NCI-H1048 (cell line): Measurements from ENCODE around the gene MDM1.

Experiments
- DNase-seq: peaks from one replicate; lab custom pipeline; 2025; lab: John Stamatoyannopoulos, UW

Gene MDM1

DNA sequence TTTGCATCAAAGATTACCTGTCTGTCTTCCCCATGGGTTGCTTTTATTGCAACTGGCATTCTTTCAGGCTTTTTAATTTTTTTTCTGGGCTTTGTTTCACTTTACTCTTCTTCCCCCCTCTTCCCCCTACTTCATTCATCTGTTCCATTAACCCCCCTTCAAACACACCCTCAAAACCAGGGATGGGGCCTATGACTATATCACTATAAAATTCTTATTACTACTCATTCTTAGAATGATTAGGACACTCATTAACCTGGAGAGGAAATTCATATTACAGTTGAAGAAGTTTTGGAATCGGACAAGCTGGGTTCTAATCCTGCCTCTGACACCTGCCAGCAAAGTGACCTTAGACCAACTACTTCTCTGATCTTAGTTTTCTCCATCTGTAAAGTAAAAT lies 24.8 kb upstream of the MDM1 start:
- no peak for DNase-seq

DNA sequence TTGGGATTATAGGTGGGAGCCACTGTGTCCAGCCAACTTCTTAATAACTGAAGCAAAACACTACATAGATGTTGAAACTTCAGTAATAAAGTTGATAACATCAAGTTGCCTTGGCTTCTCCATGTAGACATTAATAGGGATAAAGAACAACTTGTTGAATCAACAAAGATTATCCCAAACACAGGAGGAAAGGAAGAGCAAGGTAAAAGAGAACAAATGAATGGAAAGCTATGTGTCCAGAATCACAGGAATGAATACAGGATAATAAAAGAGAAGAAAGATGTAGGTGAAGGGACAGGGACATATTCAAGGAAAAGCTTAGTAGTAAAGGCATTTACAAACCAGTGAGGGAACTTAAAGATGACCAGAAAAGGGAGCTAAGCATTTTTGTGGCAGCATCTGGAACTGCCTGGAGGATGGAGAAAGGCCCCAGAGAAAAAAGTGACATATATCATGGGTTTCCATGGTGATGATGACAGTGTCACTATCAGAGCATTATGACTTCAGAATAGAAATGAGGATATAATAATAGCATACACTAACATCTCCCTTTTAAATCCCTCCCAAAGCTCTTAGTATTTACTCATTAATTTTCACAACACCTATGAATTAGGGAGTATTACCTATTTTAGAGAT lies 24.0 kb upstream of the MDM1 start:
- DNase-seq = no peak

DNA sequence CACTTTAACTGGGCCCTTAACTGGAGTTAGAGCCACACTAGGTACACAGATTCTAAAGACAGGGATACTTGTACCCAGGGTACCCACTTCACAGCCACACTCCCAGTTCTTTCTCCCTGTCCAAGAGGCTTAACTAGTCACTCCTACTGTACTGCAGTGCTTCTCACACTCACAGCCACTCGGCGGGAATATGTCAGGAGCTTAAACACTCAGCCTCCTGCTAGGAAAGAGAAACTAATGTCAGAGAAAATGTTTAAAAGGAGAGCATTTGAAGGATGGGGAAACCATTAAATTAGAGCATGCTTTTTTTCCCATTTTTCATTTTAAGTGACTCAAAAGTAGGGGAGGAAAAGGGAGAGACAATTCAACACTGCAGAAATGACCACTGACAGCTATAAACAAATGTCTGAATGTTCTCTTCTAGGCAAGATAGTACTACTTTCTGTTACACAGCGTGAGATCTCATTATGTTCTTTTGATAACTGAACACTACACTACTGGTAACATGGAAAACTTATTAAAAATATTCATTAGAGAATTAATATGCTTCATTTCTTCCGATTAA lies 22.9 kb upstream of the MDM1 start:
- no peak for DNase-seq

DNA sequence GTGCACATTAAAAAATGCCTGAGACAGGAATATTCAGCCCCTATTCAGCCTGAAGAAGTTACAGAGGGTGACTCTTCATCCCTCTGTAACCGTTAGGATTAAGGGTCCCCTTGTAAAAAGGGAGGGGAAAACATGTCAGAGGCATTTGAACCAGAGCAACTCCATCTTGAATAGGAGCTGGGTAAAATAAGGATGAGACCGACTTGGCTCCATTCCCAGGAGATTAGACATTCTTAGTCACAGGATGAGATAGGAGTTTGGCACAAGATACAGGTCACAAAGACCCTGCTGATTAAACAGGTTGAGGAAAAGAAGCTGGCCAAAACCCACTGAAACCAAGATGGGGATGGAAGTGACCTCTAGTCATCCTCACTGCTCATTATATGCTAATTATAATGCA lies 19.9 kb upstream of the MDM1 start:
- no peak for DNase-seq

DNA sequence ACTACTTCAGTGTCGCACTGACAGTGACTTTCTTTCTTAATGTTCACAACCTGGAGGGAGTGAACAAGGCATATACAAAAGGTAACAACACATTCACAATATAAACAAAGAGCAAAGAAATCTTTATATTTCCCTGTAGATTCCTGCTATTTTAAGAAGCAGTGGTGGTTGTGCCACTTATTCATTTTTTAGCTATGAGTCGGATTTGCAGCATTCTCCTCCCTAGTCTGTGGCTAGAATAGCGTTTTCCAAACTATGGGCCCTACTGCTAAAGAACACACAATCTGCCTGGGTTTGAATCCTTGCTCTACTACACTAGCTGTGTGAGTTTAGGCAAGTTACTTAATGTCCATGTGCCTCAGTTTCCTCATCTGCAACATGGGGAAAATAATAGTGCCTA lies 18.6 kb upstream of the MDM1 start:
- DNase-seq = no peak

DNA sequence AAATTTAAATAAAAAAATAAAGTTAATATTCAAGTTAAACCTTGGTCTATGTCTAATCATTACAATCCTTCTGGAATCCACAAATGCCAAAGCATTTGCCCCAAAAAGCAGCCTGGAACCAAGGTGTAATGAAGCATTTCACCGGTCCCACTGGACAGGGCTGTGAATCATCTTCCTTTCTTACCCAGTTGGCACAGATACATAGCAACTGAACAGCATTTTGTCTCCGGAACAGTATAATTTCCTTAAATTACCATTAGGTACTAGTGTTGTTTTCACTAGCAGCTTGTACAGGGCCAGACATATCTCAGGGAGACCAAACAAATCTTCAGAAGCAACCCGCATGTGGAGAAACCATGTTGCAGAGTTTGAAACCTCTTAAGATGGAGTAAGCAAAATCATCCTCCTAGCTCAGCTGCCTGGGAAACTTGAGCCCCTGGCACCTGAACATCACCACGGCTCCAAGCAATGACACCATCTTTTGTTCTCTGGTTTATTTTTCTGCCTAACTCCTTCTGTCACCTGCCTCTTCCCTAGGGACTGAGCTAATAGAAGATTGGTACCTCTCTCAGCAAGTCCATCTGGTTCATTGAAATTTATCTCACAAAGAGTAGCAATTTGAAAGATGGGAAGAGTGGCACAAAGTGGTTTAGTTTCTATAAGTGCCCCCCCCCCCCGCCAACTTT lies 17.9 kb upstream of the MDM1 start:
- DNase-seq = no peak

DNA sequence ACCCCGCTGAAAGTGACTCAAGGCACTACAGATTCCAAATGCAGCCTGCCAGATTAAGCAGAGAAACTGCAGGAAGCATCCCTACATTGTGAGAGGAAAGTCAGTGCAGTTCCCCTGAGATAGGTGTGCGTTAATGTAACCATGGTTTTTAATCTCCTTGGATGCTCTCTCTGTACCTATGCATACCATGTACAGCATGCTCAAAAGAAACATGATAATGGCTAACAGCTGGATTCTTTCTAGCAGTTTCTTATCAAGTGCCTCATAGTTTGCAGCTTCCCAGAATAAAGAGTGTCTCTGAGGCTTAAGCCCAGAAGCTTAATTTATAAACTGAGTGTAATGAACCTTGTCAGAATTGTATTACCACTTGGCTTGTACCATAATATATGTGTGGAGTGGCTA lies 17.1 kb upstream of the MDM1 start:
- DNase-seq = no peak

DNA sequence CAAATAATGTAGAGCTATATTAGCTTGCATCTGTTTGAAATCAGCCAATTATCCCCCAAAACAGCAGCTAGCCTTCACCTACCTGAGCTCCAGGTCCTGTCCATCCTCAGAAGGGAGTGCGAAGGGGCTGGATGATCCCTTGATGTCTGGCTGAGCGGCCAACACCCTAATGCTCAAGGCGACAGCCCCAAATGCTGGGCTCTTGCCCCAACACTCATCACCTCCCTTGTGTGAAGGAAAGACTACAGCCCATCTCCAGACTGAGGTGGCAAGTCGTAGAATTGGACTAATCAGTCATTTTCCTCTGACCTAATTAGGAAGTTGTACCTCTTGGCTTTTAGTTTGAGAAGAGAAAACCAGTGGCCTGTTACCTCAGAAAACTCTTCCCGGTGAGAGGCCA lies 16.3 kb upstream of the MDM1 start:
- DNase-seq = no peak

DNA sequence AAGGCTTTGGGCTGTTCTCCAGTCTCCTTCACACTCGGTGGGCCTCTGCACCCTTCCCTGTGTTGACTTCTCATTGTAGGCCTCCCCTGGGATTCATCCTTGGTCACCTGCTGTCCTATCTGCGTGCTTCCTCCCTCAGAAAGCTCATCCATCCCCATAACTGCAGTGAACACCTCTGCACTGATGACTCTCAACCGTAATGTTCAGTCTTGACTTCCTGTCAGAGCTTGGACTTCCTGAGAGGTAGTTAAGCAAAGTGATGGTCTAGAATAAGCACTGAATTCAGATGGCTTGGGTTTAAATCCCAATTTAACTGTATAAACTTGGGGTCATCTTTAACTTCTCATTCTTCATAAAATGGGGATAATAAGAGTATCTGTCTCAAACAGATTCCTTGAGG lies 13.6 kb upstream of the MDM1 start:
- DNase-seq = no peak

DNA sequence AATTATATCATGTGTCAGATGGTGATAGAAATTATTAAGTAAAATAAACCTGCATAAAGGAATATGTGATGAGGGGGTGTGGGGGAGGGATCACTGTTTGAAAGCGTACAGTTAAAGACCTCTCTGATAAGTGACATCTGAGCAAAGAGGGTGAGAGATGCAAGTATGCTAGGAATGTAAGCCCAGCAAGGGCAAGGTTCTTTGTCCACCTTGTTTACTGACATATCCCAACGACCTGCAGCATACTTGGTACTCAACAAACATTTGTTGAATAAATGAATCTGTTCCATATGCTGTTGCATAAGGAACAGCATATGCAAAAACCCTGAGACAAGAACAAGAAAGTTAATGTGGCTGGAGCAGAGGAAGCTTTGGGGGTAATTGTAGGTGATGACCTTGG lies 12.0 kb upstream of the MDM1 start:
- no peak for DNase-seq

DNA sequence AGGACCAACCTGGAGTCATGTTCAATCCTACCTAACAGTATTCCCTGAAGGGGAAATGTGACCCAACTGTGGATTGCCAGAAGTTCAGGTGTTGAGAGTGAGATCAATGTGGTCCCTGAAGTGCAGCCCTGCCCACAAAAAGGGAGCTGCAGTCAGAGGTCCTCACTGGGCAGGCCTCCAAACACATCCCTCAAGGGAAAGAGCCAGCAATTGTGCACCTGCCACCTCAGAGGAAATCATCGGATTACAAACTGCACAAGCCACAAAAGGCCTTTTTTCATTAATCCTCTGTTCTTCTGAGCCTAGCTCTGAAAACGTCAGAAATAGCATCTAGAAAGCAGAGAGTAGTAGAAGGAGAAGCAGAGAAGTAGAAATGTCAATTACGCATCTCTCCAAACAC lies 10.8 kb upstream of the MDM1 start:
- DNase-seq = no peak

DNA sequence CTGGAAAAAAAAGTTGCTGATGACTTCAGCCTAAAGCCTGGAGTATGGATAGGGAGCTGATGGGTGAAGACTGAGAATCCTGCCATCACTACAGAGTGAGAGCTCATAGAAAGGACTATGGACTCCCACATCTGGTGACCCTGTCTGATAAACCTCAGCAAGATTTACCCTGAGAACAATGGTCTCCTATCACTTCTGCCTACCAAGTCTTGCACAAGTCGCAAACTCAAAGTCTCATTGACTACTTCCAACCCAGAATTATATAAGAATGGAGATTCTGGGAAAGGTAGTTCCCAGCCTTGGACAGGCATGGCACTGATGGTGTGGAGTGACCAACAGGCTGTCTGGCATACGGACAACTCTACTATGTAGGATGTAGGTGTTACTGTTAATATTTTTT lies 9.7 kb upstream of the MDM1 start:
- no peak for DNase-seq

DNA sequence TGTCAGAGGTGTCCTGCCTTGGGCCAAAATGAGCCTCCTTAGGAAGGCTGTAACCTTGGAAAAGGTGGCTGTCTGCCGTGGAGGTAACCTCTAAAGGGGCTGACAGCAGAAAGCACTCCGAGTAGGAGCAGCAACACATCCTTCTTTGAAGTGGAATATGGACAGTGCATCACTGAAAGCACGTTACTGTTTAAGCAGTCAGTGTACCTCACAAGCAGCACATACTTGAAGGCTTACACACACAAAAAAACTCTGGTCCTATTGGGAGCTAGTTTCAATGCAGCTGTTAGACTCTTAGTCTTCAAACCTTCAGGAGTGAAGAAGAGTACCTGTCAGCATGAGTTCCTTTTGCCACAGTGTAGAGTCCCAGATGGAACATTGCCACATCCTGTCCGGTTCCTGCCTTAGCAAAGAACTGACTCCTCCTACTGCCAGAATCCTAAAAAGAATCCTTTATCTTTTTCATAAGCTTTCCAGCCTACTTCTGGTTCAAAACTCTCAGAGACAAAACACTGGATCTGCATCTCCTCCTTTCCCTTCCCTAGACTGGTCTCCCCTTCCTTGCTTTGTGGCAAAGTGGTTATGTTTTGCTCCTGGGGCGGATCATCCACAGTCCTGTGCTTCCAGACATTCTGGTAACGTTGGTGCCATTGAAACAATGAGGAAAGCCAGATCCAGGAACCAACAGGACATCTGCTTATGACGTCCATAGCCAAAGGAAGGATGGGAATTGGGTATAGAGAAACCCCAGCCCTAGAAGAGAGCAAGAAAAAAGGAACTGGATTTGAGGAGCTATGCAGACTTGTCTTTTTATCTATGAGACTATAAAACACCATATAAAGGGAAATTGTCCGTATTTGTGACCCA lies 8.5 kb upstream of the MDM1 start:
- DNase-seq = no peak

DNA sequence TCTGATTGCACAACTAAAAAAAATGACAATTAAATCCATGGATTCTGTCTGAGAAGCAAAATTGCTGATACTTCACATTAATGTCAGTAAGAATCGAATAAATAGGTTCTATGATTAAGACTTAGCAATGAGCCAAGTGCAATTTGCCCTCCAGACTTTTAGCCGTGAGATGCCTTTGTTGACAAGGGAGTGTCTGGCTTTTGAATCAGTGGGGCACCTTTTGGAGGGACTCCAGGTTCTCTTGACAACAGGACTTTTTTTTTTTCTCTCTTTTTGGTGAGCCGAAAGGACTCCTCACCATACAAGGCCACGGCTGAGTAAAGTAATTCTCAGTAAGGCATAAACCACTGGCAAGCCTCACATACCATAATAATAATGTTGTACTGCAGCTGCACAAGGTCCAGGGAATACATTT lies 4.7 kb upstream of the MDM1 start:
- no peak for DNase-seq

DNA sequence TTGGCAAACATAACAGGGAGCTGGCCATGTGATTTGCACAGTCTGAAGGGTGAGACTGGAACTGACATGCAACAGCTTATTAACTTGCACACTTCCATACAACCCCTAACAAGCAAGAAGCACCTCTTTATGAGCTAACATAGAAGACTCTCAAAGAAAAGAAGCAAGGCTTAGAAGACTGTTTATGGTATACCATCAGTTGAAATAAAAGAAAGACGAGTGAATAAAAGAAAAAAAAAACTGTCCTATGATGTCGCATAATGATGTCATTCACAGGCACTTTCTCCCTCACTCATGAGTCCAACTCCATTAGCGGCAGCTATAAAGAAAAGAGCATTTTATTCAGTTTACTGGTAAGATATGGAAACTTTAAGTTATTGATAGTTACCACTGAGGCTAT lies 3.3 kb upstream of the MDM1 start:
- DNase-seq = no peak

DNA sequence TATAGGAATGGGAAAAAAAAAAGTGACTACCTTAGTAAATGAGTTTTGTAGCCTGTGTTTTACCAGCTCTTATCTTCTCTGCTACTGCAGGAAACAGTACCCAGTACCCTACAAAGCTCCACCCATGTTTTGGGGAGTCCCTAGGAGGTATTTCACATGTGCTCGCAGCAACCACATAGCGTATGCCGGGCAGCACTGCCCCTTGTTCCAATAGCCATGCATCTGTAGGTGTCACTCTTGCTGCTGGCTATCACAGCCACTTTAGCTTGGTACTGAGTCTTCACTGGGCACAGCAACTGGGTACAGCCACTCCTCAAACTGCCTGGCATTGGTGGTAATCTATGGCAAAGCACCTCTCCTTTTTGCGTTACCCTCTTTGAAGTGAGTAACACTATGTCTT lies 2.0 kb upstream of the MDM1 start:
- no peak for DNase-seq

DNA sequence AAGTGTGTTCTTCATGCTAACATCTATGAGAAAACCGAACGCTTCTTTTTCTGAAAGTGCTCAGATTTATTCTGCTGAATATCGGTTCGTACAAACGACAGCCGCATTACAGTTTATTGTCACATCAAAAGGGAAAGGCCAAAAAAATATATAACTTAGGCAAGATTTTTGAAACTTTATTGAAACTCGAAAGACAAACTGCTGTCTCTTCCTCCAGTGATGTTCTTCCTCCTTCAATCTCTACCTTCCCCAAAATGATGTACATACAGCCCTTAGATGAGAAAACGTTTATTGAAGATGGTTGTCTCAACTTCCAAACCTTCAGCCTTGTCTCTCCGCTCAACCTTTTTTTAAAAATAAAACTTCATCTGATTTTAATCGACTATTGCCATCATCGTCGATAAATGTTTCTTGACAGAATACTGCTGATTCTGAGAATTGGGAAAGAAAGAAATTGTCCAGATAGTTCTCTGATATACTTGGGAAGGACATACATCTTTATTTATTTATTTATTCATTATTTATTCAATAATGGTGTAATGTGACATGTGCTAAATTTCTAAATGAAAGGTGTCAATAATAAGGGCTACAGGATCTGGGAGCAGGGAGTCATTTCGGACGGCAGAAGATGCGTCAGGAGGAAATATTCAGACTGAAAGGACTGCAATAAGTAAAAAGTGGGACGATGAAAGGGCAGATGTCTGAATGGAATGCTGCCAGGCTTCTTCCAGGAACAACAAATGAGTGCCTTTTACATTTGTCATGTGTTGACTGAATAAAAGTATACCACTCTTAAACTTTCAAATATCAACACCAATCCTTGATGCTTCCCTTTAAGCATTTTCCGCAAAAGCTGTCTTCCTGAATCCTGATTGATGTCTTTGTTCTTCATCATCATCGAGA lies 817 bp upstream of the MDM1 start:
- DNase-seq = no peak

DNA sequence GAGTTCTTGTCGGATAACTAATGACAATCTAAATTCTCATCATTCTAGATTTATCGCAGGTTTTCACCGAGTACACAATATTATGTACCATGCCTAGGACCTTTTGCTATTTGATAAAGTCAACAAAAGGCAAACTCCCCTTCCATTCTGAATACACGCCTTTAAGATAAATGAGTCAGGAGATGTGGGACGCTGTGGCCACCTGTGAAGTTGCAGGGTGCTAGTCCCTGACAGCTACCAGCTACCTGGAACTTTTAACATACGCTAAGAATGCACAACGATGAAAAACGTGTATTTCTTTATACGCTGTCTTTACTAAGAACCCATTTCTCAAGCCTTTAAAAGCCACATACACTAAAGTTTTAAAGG lies 678 bp downstream of the MDM1 start:
- no peak for DNase-seq

DNA sequence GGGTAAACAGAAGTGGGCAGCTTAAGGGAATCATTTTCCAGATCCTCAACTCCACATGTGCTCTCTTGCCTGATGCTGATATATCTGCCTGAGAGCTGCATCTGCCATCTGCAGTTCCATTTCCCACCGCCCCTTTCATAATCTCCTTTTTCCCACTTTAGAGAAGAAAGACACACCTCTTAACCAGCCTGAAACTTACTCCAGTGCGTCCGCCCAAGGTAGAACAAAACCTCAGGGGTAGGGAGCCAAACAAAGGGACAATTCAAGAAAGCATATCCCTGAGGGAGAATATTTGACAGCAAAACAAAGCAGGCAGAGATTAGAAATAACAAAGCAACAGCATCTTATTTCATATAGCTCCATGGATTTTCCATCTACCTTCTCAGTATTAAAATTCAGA lies 4.3 kb downstream of the MDM1 start:
- DNase-seq = no peak

DNA sequence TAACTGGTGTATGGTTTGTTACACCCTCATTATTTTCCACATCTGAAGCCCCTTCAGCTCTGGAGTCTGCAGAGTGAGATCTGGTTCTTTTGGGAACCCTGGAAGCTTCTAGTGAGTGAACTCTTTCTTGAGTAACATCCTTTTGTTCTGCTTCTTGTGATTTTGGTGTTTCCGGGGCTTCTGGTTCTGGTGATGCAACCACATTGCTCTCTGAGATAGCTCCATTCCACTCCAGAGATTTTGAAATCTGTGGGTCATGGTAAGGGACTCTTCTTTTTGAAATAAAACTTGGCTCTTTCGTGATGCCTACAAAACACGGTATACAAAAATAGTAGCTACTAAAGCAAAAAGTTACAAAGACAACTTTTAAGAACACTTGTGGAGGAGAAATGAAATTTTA lies 5.4 kb downstream of the MDM1 start:
- no peak for DNase-seq

DNA sequence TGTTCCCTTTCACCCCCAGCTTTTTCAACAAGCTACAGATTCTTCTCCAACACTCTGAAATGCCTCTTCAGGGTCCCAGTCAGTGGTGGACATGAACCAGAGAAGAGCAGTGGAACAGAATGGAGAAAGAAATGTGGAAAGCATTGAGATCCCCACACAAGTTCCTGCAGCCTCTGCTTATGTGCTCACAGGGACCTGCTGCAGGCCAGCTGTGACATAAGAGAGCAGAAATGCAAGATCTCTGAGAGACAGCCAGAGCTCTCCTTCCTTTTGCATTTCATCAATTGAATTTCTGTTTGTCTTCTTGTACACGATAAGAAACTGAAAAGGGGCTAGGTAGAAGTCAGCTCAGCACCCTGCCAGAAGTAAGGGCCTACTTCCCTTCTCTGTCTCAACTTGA lies 6.2 kb downstream of the MDM1 start:
- DNase-seq = no peak

DNA sequence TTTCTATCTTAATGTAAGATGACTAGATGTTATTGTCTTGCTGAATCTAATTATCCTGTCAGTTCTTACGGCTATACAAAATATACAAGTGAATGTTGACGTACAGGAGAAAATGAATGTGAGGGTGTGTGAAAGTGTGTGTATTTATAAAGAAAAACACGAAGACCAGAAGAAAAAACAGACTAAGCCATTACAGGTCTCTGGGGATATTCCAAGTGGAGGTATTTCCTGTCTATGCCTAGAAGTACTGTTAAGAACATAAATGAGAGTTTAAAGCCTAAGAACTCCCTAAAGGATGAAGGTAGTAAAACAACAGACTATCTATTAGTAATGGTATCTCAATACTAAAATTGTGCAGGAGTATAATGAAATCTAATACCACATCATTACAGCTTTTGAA lies 7.6 kb downstream of the MDM1 start:
- no peak for DNase-seq
